ENCODE data around the gene SPTBN1. TPM values are rescaled to one million over a fixed set of nuclear protein-coding genes. Genes with fewer than 3 reads are reported as not detected.

Gene SPTBN1
- total and polyA plus RNA-seq, 2 of the 4 experiments (the other 2 are of a cell fraction), result 49.1 to 241 TPM

- peaks cover 14% of the 10 kb centered on the region for H3K36me3 ChIP-seq (ENCODE audit: control insufficient read depth, insufficient read depth, low read length)
- peak overlapping the region; percentile 95 for H3K18ac ChIP-seq (ENCODE audit: low read depth, low read length)
- CTCF ChIA-PET, result no interaction called here
- no peak overlapping the region for H3K4me2 ChIP-seq (ENCODE audit: low read depth, low read length)
- H3K4me3 ChIP-seq (ENCODE audit: insufficient read depth, low read depth, low read length), result no peak overlapping the region
- H4K91ac ChIP-seq (ENCODE audit: insufficient read depth, low read depth, low read length), result peak overlapping the region; percentile 49; the same call in 1 of the 2 replicates
- H2BK15ac ChIP-seq (ENCODE audit: low read depth, low read length), result peak overlapping the region; percentile 23; the same call in 1 of the 3 replicates
- H2AFZ ChIP-seq (replicated peaks; ENCODE audit: low read length, poor library complexity), result no peak overlapping the region
- peak overlapping the region; percentile 13; the same call in 1 of the 2 replicates for H2BK20ac ChIP-seq (ENCODE audit: low read depth, low read length)
- peaks cover 9% of the 10 kb centered on the region; the same call in 1 of the 2 replicates for H4K20me1 ChIP-seq (ENCODE audit: insufficient read depth, low read length)
- peak overlapping the region; percentile 78 for H2BK120ac ChIP-seq (ENCODE audit: low read depth, low read length)
- peaks cover 23% of the 10 kb centered on the region for H3K4me1 ChIP-seq (ENCODE audit: control insufficient read depth, insufficient read depth, low read length)
- H3K9ac ChIP-seq (ENCODE audit: low read depth, low read length), result no peak overlapping the region
- dilution Hi-C loops (cut with HindIII; ENCODE audit: low sequenced_read_pairs, unreplicated experiment) (no loop called here), in situ Hi-C loops (cut with MboI; ENCODE audit: low sequenced_read_pairs) (no loop called here), intact Hi-C loops (cut with micrococcal nuclease) (no loop called here)
- H3K4ac ChIP-seq (ENCODE audit: low read depth, low read length), result peak overlapping the region; percentile 63
- peak overlapping the region; percentile 94 for H2AK5ac ChIP-seq (ENCODE audit: low read depth, low read length)
- POLR2A ChIA-PET (ENCODE audit: unreplicated experiment), result no interaction called here
- WGBS, 2 experiments (ENCODE audit: extremely low coverage in 2 of 2, insufficient read length in 1 of 2), result no CpG with 5 or more reads among the region's 9 CpGs
- peak overlapping the region; percentile 82; the same call in 1 of the 2 replicates for H3K27ac ChIP-seq (ENCODE audit: insufficient read depth, low read length)
- no peak overlapping the region for H3K23ac ChIP-seq (ENCODE audit: low read depth, low read length)
- ATAC-seq (ENCODE audit: low read depth) (no peak), DNase-seq (no peak)
- peaks cover 14% of the 10 kb centered on the region for H3K9me1 ChIP-seq (ENCODE audit: insufficient read depth, low read length)
- H4K5ac ChIP-seq (ENCODE audit: low read depth, low read length), result peak overlapping the region; percentile 82
- peak overlapping the region; percentile 71 for H3K14ac ChIP-seq (replicated peaks; ENCODE audit: low read depth, low read length)
- no peak overlapping the region for H3K56ac ChIP-seq (ENCODE audit: extremely low read depth, insufficient read depth, low read length)
- H4K8ac ChIP-seq (ENCODE audit: low read depth in 2 of 2, low read length in 2 of 2), result peak overlapping the region; percentile 13 to 52; a peak in 2 of 4 replicates
- peaks cover 11 to 41% of the 10 kb centered on the region in 2 experiments; a peak in 3 of 4 replicates for H3K79me1 ChIP-seq (ENCODE audit: low read depth in 1 of 2, low read length in 2 of 2)
- TF ChIP-seq USF2 (IDR thresholded peaks at IDR 0.05; ENCODE audit: low read depth, low read length), result no peak
- no peak for TF ChIP-seq POLR2A (IDR thresholded peaks at IDR 0.05; ENCODE audit: low read depth, low read length)
- no peak for TF ChIP-seq SMC3 (IDR thresholded peaks at IDR 0.05; ENCODE audit: low read depth, low read length)
- TF ChIP-seq MXI1 (IDR thresholded peaks at IDR 0.05; ENCODE audit: borderline replicate concordance, low read depth, low read length), result no peak
- no peak for TF ChIP-seq BHLHE40 (IDR thresholded peaks at IDR 0.05; ENCODE audit: low read depth, low read length)
- TF ChIP-seq ELK1 (IDR thresholded peaks at IDR 0.05; ENCODE audit: borderline replicate concordance, low read depth, low read length), result no peak
- no peak for TF ChIP-seq NFE2L2 (IDR thresholded peaks at IDR 0.05; ENCODE audit: low read depth, low read length)
- TF ChIP-seq RFX5 (IDR thresholded peaks at IDR 0.05; ENCODE audit: low read depth, low read length), result no peak
- TF ChIP-seq MAZ (IDR thresholded peaks at IDR 0.05; ENCODE audit: borderline replicate concordance, low read depth, low read length), result no peak
- no peak for TF ChIP-seq CEBPB (IDR thresholded peaks at IDR 0.05; ENCODE audit: low read depth, low read length)
- no peak for TF ChIP-seq FOS (IDR thresholded peaks at IDR 0.05; ENCODE audit: low read depth, low read length)
- TF ChIP-seq CTCF (conservative IDR thresholded peaks at IDR 0.05; ENCODE audit: low read depth, low read length), result no peak
- TF ChIP-seq CHD1 (IDR thresholded peaks at IDR 0.05; ENCODE audit: low read depth, low read length), result no peak
- TF ChIP-seq RCOR1 (IDR thresholded peaks at IDR 0.05; ENCODE audit: insufficient replicate concordance, low read length), result no peak
- TF ChIP-seq RAD21 (IDR thresholded peaks at IDR 0.05; ENCODE audit: low read length), result no peak
- H2AK9ac ChIP-seq (replicated peaks; ENCODE audit: low read depth, low read length, poor library complexity), result no peak overlapping the region
- H3K9me3 ChIP-seq (ENCODE audit: control insufficient read depth, insufficient read depth, low read length), result no peaks in the 10 kb centered on the region
- no TSS peak for BruUV-seq (replicated peaks)
- no peaks in the 10 kb centered on the region for H3K27me3 ChIP-seq (ENCODE audit: control insufficient read depth, insufficient read depth, low read length)
- H2BK5ac ChIP-seq (ENCODE audit: low read depth, low read length, poor library complexity, severe bottlenecking), result peak overlapping the region; percentile 81
These were observed 214.4 kb downstream of the SPTBN1 start for GRCh38 chr2:54670485-54671009.

Measured in IMR-90 (cell line).